SK-N-SH (cell line): ENCODE results near the gene STK11IP. TPM values are rescaled to one million over a fixed set of nuclear protein-coding genes. Genes with fewer than 3 reads are reported as not detected.

Experiments used
- CTCF ChIA-PET: fragments of 300-600, 350-600 bp; formaldehyde crosslinking; extraction: SDS; loops from one replicate; lab custom pipeline; 2021; lab: Yijun Ruan, JAX
- POLR2A ChIA-PET: fragments of 350-600 bp; sonication (Branson Sonifier 250); formaldehyde crosslinking; extraction: SDS; loops from one replicate; lab custom pipeline; 2020; ENCODE audit warnings: antibody characterized with exemption, inconsistent platforms; lab: Yijun Ruan, JAX
- DNase-seq: peaks from one replicate; pipeline ENCODE4 v3.0.0; 2012
- H2AFZ ChIP-seq: fragments of 200-600 bp; sonication (generic); 2 replicates; pipeline ENCODE4 v1.8.1; 2016; ENCODE audit warnings: antibody characterized with exemption, mild to moderate bottlenecking, low read depth
- H3F3A ChIP-seq: fragments of 200-600 bp; sonication (generic); replicated peaks from 2 replicates; pipeline ENCODE3; 2016; ENCODE audit warnings: antibody characterized with exemption, mild to moderate bottlenecking; ENCODE audit not compliant: insufficient read depth
- H3K27ac ChIP-seq, 2 experiments: fragments of 200-500 bp in 1 of 2; fragments of 200-600 bp in 1 of 2; sonication (Bioruptor generic) in 1 of 2; sonication (generic), shearing (Covaris generic) in 1 of 2; 2 replicates each; pipeline versions ENCODE4 v1.5.1 to v1.6.1; 2014 to 2016; ENCODE audit warnings: low read depth in 2 of 2, inconsistent platforms in 1 of 2, low read length in 1 of 2, mild to moderate bottlenecking in 1 of 2, mixed read lengths in 1 of 2
- H3K27me3 ChIP-seq: fragments of 200-600 bp; sonication (generic), shearing (Covaris generic); 2 replicates; pipeline ENCODE4 v1.6.1; 2016; ENCODE audit warnings: mixed run types; ENCODE audit not compliant: insufficient read depth
- H3K36me3 ChIP-seq, 2 experiments: fragments of 200-500 bp in 1 of 2; fragments of 200-600 bp in 1 of 2; sonication (Bioruptor generic) in 1 of 2; sonication (generic) in 1 of 2; replicated peaks in 1 of 2; 2 replicates each; pipeline versions ENCODE3 to v1.5.1; 2014 to 2016; ENCODE audit warnings: low read length in 1 of 2, mild to moderate bottlenecking in 1 of 2; ENCODE audit not compliant: insufficient read depth in 2 of 2, control insufficient read depth in 1 of 2
- H3K4me1 ChIP-seq, 2 experiments: fragments of 200-500 bp in 1 of 2; fragments of 200-600 bp in 1 of 2; sonication (Bioruptor generic) in 1 of 2; sonication (generic), shearing (Covaris generic) in 1 of 2; 2 replicates each; pipeline versions ENCODE4 v1.5.1 to v1.6.1; 2014 to 2016; ENCODE audit warnings: low read depth in 1 of 2, low read length in 1 of 2, mixed run types in 1 of 2; ENCODE audit not compliant: insufficient read depth in 2 of 2, control insufficient read depth in 1 of 2
- H3K4me2 ChIP-seq: fragments of 200-600 bp; sonication (generic), shearing (Covaris generic); 2 replicates; pipeline ENCODE4 v1.6.1; 2017; ENCODE audit warnings: mixed run types
- H3K4me3 ChIP-seq, 2 experiments: fragments of 200-500 bp in 1 of 2; fragments of 200-600 bp in 1 of 2; sonication (Bioruptor generic) in 1 of 2; sonication (generic), shearing (Covaris generic) in 1 of 2; 2 replicates each; pipeline versions ENCODE4 v1.5.1 to v1.8.1; 2014 to 2016; ENCODE audit warnings: low read depth in 2 of 2, inconsistent platforms in 1 of 2, low read length in 1 of 2, mild to moderate bottlenecking in 1 of 2, mixed read lengths in 1 of 2, moderate library complexity in 1 of 2
- H3K79me2 ChIP-seq: fragments of 200-600 bp; sonication (generic); 2 replicates; pipeline ENCODE4 v1.8.1; 2017; ENCODE audit warnings: mild to moderate bottlenecking; ENCODE audit not compliant: insufficient read depth
- H3K9ac ChIP-seq: fragments of 200-600 bp; sonication (generic); 2 replicates; pipeline ENCODE4 v1.6.1; 2017; ENCODE audit warnings: mixed run types
- H3K9me2 ChIP-seq: fragments of 200-600 bp; sonication (generic); 2 replicates; pipeline ENCODE4 v1.6.1; 2017; ENCODE audit warnings: mixed run types
- H3K9me3 ChIP-seq: fragments of 200-600 bp; sonication (generic); 2 replicates; pipeline ENCODE4 v1.6.1; 2017; ENCODE audit warnings: mixed run types, mild to moderate bottlenecking, moderate library complexity
- H4K20me1 ChIP-seq: fragments of 200-600 bp; sonication (generic); 2 replicates; pipeline ENCODE4 v1.6.1; 2017; ENCODE audit warnings: mild to moderate bottlenecking, mixed run types; ENCODE audit not compliant: insufficient read depth
- ELF1 ChIP-seq: IDR thresholded peaks from 2 replicates; pipeline ENCODE4 v1.4.0; 2012
- FOXJ3 ChIP-seq: sonication (generic); formaldehyde crosslinking; IDR thresholded peaks from 2 replicates; pipeline ENCODE4 v1.5.1; 2020; ENCODE audit warnings: mild to moderate bottlenecking, missing genetic modification reagents
- FOXM1 ChIP-seq: IDR thresholded peaks from 2 replicates; pipeline ENCODE4 v1.4.0; 2012; ENCODE audit warnings: low read depth, mild to moderate bottlenecking
- IRF3 ChIP-seq: fragments of 150-350 bp; IDR thresholded peaks from 2 replicates; pipeline ENCODE4 v1.6.1; 2016; ENCODE audit warnings: mild to moderate bottlenecking, low read depth, low read length
- JUND ChIP-seq: IDR thresholded peaks from 2 replicates; pipeline ENCODE4 v1.4.0; 2012
- MAX ChIP-seq: IDR thresholded peaks from 2 replicates; pipeline ENCODE4 v1.4.0; 2012; ENCODE audit warnings: low read depth
- MXI1 ChIP-seq: IDR thresholded peaks from 2 replicates; pipeline ENCODE4 v1.6.1; 2012; ENCODE audit warnings: mild to moderate bottlenecking, low read depth, low read length, improper control_type of control experiment
- POLR2AphosphoS5 ChIP-seq: IDR thresholded peaks from 2 replicates; pipeline ENCODE4 v1.6.1; 2012; ENCODE audit warnings: low read depth, low read length
- RAD21 ChIP-seq: IDR thresholded peaks from 2 replicates; pipeline ENCODE4 v1.6.1; 2012; ENCODE audit warnings: mild to moderate bottlenecking, low read length
- RCOR1 ChIP-seq: fragments of 150-350 bp; IDR thresholded peaks from 2 replicates; pipeline ENCODE4 v1.6.1; 2017; ENCODE audit warnings: antibody characterized with exemption, low read length
- REST ChIP-seq: IDR thresholded peaks from 2 replicates; pipeline ENCODE4 v1.6.1; 2012; ENCODE audit warnings: mild to moderate bottlenecking, low read depth, low read length, moderate library complexity
- RXRA ChIP-seq: IDR thresholded peaks from 2 replicates; pipeline ENCODE4 v1.4.0; 2012; ENCODE audit warnings: low read depth, mild to moderate bottlenecking, borderline replicate concordance
- TEAD4 ChIP-seq: IDR thresholded peaks from 2 replicates; pipeline ENCODE4 v1.4.0; 2012; ENCODE audit warnings: mild to moderate bottlenecking, borderline replicate concordance; ENCODE audit not compliant: insufficient read depth
- USF1 ChIP-seq: IDR thresholded peaks from 2 replicates; pipeline ENCODE4 v1.4.0; 2012; ENCODE audit warnings: low read depth, borderline replicate concordance
- WGBS: methylation state at CpG from one replicate; pipeline ENCODE4 v1.1.6; 2017; ENCODE audit warnings: low lambda C conversion rate; 5-methylcytosine and 5-hydroxymethylcytosine counted together
- polyA plus RNA-seq, 3 experiments: library from polyadenylated mRNA; depleted of rRNA; stranded (reverse); fragments of >200 nt; gene quantifications; 2 replicates each; pipeline ENCODE4 v1.2.3, GENCODE V29; 2012

Gene STK11IP
- polyA plus RNA-seq, 1 of the 3 experiments (the other 2 are of a cell fraction), result 22.9 TPM

- Histone ChIP-seq H3K4me2 (no peak overlapping the region), H3K27me3 (no peaks in the 10 kb centered on the region), H3K4me3 (no peak overlapping the region), H4K20me1 (no peaks in the 10 kb centered on the region), H3K4me1 (peaks cover 0 to 10% of the 10 kb centered on the region in 2 experiments; a peak in 1 of 4 replicates), H3K36me3 (peaks cover 0 to 12% of the 10 kb centered on the region in 2 experiments), H3K79me2 (no peaks in the 10 kb centered on the region), H2AFZ (no peak overlapping the region), H3K9me2 (no peaks in the 10 kb centered on the region), H3K9ac (no peak overlapping the region), H3F3A (peaks cover 2% of the 10 kb centered on the region), H3K27ac (no peak overlapping the region), H3K9me3 (no peaks in the 10 kb centered on the region)
- ChIA-PET CTCF (interaction anchor here (0.7 to 7.5 kb wide), 35 partner anchors 9 to 262 kb away, joined by 3 to 107 read pairs (median 6); partner anchors contain the start of genes CHPF, DES, INHA and OBSL1), POLR2A (interaction anchor here (1.1 to 3.6 kb wide), 4 partner anchors 9 to 72 kb away, joined by 3 to 18 read pairs (median 6); partner anchors contain the start of gene STK11IP)
- DNase-seq, result no peak
- TF ChIP-seq RCOR1 (no peak), RXRA (no peak), TEAD4 (no peak), ELF1 (no peak), USF1 (no peak), JUND (no peak), RAD21 (no peak), POLR2AphosphoS5 (no peak), MAX (no peak), FOXM1 (no peak), FOXJ3 (CRISPR knock-in tag) (no peak), REST (no peak), MXI1 (no peak), IRF3 (no peak)
- WGBS, result 65% methylated on average over 3 of the region's 3 CpGs
These were observed 36.8 kb upstream of the STK11IP start for GRCh38 chr2:219560893-219561178.
